M059J (cell line): ENCODE measurements around the gene HLA-DPA1. TPM values are rescaled to one million over a fixed set of nuclear protein-coding genes. Genes with fewer than 3 reads are reported as not detected.

Experiments used
- DNase-seq: peaks from one replicate; pipeline ENCODE4 v3.0.0-alpha.2; 2012; ENCODE audit warnings: low read depth
- total RNA-seq: library from RNA; depleted of rRNA; stranded (reverse); fragments of >200 nt; shearing (Covaris generic); gene quantifications from 2 replicates; pipeline ENCODE4 v1.2.3, GENCODE V29; 2014; rRNA removed

The HLA-DPA1 gene
- total RNA-seq, 1 experiment from 2014 or later, result 2.0 TPM

DNA sequence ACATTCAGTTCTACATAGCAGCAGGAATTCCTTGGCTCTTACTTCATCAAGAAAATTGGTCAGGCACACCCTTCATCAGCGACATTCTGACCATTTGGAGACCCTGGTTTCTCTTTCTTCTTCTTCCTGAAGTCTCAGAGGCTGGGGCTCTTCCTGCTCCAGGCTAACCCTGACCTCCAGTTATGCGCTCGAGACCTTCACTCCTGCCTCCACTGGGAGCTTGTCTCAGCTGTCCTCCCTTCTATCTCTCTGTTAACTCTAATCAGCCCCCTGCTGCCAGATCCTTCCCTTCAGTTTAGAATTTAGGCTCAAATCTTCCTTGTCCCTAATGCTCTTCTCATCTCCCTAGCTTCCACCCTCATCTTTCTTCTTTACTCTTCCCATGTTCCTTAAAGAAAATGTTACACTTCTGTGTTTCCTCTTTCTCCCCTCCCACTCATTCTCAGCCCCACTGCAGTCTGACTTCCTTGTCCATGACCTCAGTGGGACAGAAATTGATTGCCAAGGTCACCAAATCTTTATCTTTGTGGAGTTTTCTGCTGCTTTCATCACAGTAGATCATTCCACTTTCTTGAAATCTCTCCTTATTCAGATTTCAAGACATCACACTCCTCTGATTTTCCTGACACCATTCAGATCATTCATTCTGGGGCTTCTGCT, 55.6 kb downstream of the HLA-DPA1 start:
- DNase-seq, result no peak

GRCh38 chr6:33017018-33017417, 56.4 kb downstream of the HLA-DPA1 start:
- no peak for DNase-seq

DNA sequence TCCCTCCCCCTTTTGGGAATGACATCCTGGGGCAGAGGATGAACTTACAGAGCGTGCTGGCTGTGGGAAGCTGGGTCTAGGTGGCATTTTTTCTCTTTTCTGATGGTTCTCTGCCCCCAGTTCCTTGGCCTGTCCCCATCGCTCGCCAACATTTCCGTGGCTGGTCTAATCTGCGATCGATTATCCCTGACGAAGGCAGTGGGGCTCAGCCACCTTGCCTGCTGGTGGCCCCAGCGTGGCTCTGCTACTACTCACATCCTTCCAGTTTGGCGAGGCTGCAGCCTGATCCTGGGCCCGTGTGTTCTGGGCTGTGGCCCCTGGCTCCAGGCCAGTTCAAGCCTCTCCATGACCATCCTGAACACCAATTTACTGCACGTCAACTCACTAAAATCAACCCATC, 57.7 kb downstream of the HLA-DPA1 start:
- no peak for DNase-seq

GRCh38 chr6:33014841-33015634, 58.4 kb downstream of the HLA-DPA1 start:
- DNase-seq, result peak; percentile 81

Other genes starting within 250 kb of the HLA-DPA1 start
- 45.6 and 67.8 TPM in 2 replicates for gene TAP2, start 234.9 kb downstream of the HLA-DPA1 start, total RNA-seq
- gene PSMB8, start 229.6 kb downstream of the HLA-DPA1 start, total RNA-seq, result 350 and 427 TPM in 2 replicates
- 356 and 472 TPM in 2 replicates for gene TAP1, start 219.9 kb downstream of the HLA-DPA1 start, total RNA-seq
- gene PSMB9, start 219.5 kb downstream of the HLA-DPA1 start, total RNA-seq, result 339 and 412 TPM in 2 replicates
- 5.1 and 8.3 TPM in 2 replicates for gene HLA-DMB, start 132.6 kb downstream of the HLA-DPA1 start, total RNA-seq
- 11.4 and 12.3 TPM in 2 replicates for gene HLA-DMA, start 120.6 kb downstream of the HLA-DPA1 start, total RNA-seq
- gene BRD2, start 105.1 kb downstream of the HLA-DPA1 start, total RNA-seq, result 148 and 223 TPM in 2 replicates
- not detected in 2 replicates for gene HLA-DOA, start 64.1 kb downstream of the HLA-DPA1 start, total RNA-seq
- not detected in 2 replicates for gene HLA-DPB1, start 2.3 kb upstream of the HLA-DPA1 start, total RNA-seq
- gene COL11A2, start 118.8 kb upstream of the HLA-DPA1 start, total RNA-seq, result 0.02 TPM in 1 of 2 replicates, not detected in the other
- gene RXRB, start 127.0 kb upstream of the HLA-DPA1 start, total RNA-seq, result 18.4 and 28.7 TPM in 2 replicates
- 140 and 234 TPM in 2 replicates for gene SLC39A7, start 127.2 kb upstream of the HLA-DPA1 start, total RNA-seq
- gene HSD17B8, start 131.0 kb upstream of the HLA-DPA1 start, total RNA-seq, result 0.32 TPM in 1 of 2 replicates, not detected in the other
- gene RING1, start 134.9 kb upstream of the HLA-DPA1 start, total RNA-seq, result 44.2 and 48.5 TPM in 2 replicates
- 37.5 and 45.3 TPM in 2 replicates for gene VPS52, start 198.2 kb upstream of the HLA-DPA1 start, total RNA-seq
- gene RPS18, start 198.4 kb upstream of the HLA-DPA1 start, total RNA-seq, result 2,277 and 2,867 TPM in 2 replicates
- not detected in 2 replicates for gene B3GALT4, start 203.5 kb upstream of the HLA-DPA1 start, total RNA-seq
- 151 and 184 TPM in 2 replicates for gene WDR46, start 215.6 kb upstream of the HLA-DPA1 start, total RNA-seq
- gene PFDN6, start 216.0 kb upstream of the HLA-DPA1 start, total RNA-seq, result 123 and 136 TPM in 2 replicates
- gene RGL2, start 225.3 kb upstream of the HLA-DPA1 start, total RNA-seq, result 29.9 and 54.6 TPM in 2 replicates
- gene TAPBP, start 240.4 kb upstream of the HLA-DPA1 start, total RNA-seq, result 162 and 258 TPM in 2 replicates
- 13.8 and 18.0 TPM in 2 replicates for gene ZBTB22, start 244.1 kb upstream of the HLA-DPA1 start, total RNA-seq
- 95.5 and 107 TPM in 2 replicates for gene DAXX, start 249.3 kb upstream of the HLA-DPA1 start, total RNA-seq